NCI-H226 (cell line): ENCODE measurements around the gene SELENOF.
"Not testable (repeated sequence)": the region's sequence is repeated elsewhere in the genome, so short reads cannot be mapped to it uniquely, and the experiment has no call there.

Experiments used
- DNase-seq: peaks from one replicate; pipeline ENCODE4 v3.0.0-alpha.2; 2015

SELENOF gene

DNA sequence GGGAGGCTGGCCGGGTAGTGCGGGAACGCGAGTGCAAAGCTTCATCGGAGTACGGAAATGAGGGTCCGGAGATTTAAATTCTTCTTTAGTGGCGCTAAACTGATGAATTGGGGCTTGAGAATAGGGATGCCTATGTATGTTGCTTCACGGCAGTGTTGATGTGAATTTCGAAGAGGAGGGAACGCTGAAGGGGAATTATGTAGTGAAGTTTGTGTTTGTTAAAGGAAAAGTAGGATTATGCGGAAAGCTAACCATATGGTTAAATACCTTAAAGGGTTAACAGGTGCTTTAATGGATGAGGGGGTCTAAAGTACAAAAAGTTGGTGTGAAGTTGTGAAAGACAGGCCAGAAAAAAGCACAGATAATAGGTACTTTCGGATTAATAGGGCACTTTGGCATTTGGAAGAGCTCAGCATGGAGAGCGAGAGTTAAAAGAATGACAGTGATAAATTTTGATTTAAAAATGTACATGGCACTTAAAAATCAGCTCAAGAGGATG is 1.9 kb upstream of the SELENOF start:
- DNase-seq = no peak

DNA sequence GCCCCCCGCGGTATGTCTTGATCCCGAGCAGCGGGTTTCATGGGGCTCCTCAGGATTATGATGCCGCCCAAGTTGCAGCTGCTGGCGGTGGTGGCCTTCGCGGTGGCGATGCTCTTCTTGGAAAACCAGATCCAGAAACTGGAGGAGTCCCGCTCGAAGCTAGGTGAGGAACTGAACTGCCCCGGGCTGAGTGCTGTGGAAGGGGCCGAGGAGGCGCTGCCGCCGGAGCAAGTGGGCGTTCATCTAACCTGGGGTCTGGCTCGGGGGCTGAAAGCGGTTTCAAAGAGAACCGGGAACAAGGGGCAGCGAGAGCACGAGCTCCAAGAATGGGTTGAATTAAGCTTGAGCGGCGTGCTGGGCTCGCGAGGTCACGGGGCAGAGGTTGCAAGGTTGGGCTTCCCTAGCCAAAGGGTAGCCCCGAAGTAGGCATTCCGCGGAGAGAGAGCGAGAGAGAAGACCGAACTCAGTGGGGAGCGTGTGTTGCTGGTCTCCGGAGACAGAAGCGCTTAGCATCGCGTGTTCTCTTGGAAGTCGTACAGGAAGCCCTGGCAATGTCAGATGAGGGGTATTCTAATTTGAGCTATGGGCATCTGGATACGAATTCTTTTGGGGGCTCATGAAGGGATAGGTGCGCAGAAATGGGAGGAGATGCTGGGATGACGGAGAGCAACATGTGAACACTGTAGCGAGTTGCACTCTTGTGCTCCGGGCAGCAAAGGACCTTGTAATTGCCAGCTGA is 1.2 kb upstream of the SELENOF start:
- peak; percentile 36 for DNase-seq

GRCh38 chr1:86914601-86914997 is 673 bp upstream of the SELENOF start, which contains the start of gene HS2ST1:
Gene HS2ST1, plus strand, starts transcription at chr1:86914635.
- no peak for DNase-seq

DNA sequence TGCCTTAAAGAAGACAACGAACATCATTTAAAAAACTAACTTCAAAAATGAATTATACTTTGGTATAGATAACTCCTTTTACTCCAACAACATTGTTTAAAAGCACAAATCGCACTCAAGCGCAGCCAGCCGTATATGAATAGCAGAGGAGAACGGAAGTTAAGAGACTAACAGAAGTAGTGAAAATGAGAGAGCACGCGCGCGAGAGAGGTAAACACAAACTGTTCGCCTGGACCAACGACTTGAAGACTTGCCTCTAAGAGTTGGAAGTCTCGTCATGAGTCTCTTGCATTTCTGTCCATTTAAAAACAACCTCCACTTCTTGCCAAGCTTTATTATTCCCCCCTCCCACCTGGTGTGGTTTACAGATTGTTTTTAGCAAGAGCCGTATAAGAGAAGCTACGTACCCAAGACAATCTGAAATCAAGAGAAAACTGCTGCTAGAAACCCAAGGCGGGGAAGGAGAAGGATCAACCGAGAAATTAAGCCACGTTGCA is 479 bp downstream of the SELENOF start:
- no peak for DNase-seq

- no peak for DNase-seq
These were observed 1.5 kb downstream of the SELENOF start for GRCh38 chr1:86912281-86912900.

GRCh38 chr1:86906419-86906818 is 7.5 kb downstream of the SELENOF start:
- no peak for DNase-seq

DNA sequence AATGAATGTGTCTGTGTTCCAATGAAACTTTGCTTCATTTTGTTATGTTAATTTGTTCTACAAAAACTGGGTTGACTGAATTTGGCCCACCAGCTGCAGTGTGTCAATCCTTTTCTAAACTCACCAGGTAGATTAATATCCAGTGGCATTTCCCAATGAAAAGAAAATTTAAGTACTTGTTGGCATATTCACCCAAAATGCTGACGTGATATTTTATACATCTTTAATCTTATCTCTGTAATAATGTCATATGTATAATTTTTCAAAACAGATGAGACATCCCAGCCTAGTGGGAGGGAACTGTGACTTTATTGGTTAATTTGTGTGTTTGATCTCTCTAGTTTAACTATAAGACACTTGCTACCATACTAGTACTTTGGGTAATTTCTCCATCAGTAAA is 8.1 kb downstream of the SELENOF start:
- DNase-seq = no peak

GRCh38 chr1:86899401-86899800 is 14.5 kb downstream of the SELENOF start:
- DNase-seq = not testable (repeated sequence)

GRCh38 chr1:86888327-86888726 is 25.6 kb downstream of the SELENOF start:
- no peak for DNase-seq

DNA sequence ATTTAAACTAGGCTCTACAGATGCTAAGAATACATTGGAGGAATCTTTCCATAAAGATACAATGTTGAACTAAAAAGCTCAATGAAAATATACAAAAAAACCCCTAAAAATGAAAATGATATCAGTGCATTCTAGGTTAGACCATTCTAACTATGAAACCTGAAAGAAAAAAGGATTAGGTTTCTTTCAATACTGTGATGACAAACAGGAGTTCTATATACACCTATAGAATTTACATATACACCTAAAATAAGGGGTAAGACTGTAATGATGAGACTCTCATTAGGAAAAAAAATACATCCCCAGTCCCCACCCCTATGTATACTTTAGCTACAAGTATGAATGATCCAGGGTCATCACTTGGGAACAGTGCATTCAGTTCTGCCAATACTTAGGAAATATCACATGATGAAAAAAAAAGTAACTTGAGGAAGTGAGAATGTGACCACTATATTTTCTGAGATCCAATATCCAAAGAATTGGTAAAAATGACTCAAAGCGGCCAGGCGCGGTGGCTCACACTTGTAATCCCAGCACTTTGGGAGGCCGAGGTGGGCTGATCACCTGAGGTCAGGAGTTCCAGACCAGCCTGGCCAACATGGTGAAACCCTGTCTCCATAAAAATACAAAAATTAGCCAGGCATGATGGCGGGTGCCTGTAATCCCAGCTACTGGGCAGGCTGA is 26.3 kb downstream of the SELENOF start:
- DNase-seq = no peak

GRCh38 chr1:86875722-86876121 is 38.2 kb downstream of the SELENOF start:
- DNase-seq = no peak

DNA sequence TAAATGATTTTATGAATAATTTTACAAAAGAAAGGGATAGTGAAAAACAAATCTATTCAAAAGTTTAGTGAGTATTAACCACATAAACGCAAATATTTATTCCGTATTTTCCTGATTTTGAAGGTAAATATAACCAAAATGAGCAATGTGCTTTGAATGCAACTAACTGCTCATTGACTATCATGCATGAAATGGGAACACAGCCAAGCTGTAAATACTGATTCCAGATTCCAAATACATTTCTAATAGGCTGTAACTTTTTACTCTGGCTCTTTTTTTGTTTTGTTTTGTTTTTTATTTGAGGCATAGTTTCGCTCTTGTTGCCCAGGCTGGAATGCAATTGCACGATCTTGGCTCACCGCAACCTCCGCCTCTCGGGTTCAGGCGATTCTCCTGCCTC is 41.8 kb downstream of the SELENOF start:
- no peak for DNase-seq

DNA sequence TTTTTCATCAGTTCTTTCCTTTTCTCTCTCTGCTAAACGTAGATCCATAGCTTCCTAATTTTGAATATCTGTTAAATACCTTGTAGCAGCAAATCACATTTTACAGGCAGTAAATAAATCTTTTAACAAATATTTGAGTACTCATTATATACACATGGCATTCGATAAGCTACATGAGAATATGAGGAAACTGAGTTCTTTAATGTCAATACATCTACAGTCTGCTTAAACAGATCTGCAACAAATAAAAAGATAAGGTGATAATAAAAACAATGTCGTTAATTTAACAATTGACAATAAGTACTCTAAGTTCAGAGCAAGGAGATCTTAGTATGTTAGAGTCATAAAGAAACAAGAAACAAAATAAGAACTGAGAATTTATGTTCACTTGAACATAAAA is 42.9 kb downstream of the SELENOF start:
- DNase-seq = no peak

DNA sequence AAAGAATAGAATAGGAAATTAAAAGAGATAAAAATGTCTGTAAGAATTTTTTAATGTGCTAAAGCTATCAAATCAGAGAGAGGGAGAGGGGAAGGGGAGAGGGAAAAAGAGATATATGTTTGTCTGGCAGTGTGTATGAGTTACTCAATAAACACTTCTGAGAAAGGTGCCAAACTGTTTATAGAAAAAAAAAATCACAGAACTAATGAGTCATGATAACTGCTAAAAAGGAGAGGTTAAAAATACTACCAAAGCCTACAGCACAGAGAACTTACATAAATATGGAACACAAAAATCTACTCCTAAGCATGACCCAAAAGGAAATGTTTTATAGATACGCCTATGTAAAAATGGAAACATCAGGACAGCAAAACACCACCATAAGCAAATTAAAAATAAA is 45.4 kb downstream of the SELENOF start:
- peak; percentile 14 for DNase-seq

DNA sequence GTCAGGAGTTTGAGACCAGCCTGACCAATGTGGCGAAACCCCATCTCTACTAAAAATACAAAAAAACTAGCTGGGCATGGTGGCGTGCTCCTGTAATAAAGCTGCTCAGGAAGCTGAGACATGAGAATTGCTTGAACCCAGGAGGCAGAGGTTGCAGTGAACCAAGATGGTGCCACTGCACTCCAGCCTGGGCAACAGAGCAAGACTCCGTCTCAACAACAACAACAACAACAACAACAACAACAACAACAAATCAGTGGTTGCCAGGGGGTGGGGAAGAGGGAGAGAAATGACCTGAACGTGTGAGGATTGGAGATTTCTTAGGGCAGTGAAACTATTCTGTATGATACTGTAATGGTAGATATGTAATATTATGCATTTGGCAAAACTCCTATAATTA is 46.6 kb downstream of the SELENOF start:
- DNase-seq = not testable (repeated sequence)

DNA sequence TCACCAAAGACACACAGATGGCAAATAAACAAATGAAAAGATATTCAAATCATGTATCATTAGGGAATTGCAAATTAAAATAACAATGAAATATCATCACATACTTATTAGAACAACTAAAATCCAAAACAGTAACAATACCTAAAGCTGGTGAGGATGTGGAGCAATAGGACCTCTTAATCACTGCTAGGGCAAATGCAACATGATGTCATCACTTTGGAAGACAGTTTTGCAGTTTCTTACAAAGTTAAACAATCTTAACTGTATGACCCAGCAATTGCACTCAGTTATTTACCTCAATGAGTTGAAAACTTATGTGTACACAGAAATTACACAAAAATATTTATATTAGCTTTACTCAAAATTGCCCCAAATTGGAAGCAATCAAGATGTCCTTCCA is 47.3 kb downstream of the SELENOF start:
- DNase-seq = peak; percentile 63

- no peak for DNase-seq
These were observed 47.8 kb downstream of the SELENOF start for GRCh38 chr1:86865973-86866637.

GRCh38 chr1:86862920-86863319 is 51.0 kb downstream of the SELENOF start:
- DNase-seq = no peak

- no peak for DNase-seq
These were observed 52.5 kb downstream of the SELENOF start for GRCh38 chr1:86861424-86861823.

DNA sequence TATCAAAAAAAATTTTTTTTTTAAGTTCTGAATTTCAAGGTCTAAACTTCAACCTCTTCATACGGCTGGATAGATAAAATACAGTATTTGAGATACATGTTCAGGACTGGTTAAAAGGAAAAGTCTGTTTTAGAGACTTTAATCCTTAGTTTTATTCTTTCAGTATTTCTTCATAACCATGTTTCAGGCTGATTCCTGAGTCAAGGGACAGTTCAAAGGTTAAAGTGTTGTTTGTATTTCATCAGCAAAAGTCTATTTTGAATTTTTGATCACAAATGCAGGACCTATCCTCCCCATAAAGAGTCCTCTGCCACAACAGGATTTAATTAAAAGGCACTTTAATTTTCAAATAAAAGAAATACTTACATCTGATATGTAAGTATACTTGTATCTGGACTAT is 53.5 kb downstream of the SELENOF start:
- DNase-seq = no peak

DNA sequence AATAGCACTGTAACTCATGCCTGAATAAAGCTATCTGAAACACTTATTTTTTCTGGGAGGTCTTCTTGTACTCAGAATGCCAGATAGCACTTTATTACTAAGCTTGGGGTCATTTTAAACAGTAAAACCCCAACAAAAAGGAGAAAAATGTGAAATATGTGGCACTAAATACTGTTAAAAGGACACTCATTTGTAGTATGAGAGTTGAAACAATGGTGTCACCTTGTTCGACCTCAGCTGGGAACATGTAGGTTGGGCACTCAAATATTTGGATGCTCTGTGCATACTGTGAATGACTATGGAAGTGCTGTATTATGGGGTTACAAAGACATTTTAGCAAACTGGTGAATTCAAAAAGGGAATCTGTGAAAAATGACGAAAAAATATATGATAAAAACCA is 53.9 kb downstream of the SELENOF start:
- DNase-seq = no peak

DNA sequence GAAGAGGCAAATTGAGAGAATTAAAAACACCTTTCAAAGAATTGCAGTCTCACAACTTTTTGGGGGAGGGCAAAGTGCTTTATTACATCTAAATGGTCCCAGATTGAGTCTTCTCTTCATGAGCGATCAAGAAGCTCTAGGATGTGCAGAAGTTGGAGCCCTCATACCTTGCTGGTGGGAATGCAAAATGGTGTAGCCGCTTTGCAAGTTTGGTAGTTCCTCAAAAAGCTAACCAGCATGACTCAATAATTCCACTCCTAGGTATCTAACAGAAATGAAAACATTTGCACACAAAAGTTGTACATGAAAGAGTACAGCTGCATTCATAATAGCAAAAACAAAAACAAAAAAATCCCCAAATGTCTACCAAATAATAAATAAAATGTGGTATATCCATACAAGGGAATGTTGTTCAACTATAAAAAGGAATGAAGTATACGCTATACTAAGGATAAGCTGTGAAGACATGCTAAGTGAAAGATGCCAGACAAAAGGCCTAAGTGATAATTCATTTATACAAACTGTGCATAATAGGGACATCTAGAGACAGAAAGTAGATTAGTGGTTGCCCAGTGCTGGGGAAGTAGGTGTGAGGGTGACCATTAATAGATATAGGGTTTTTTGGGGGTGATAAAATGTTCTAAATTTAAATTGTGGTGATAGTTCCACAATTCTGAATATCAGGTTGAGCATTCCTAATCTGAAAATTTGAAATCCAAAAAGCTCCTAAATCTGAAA is 55.2 kb downstream of the SELENOF start:
- DNase-seq = no peak
